NB4 (cell line): ENCODE data around the gene SYNDIG1.

Source experiments
- MAX ChIP-seq: IDR thresholded peaks from 2 replicates; pipeline ENCODE4 v1.6.1; 2011; ENCODE audit warnings: low read depth, low read length
- POLR2A ChIP-seq: IDR thresholded peaks from 2 replicates; pipeline ENCODE4 v1.6.1; 2011; ENCODE audit warnings: mild to moderate bottlenecking; ENCODE audit not compliant: insufficient read length; ENCODE audit errors: extremely low read depth
- TF ChIP-seq, protein P1 (sequence below): IDR thresholded peaks from one replicate; pipeline ENCODE4 v1.5.1; 2012; ENCODE audit warnings: low read depth, low read length

DNA sequence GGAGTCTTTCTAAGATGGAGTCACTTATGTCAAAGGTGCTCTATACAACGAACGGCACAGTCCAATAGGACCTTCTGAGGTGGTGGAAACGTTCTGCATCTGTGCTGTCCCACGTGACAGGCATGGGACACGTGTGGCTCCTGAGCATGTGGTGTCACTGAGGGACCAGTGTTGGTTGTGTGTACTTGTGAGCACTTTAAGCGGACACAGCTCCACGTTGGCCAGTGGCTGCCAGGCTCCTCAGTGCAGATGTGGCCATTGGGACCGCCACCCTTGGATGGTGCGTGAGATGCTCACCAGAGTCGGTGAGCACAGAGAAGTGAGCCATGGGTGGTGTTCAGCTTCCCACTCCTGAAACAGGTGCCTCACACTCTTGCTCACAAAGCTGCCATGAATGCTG, 110.0 kb downstream of the SYNDIG1 start:
- TF ChIP-seq MAX (no peak), POLR2A (no peak)
- TF ChIP-seq, protein P1, sequence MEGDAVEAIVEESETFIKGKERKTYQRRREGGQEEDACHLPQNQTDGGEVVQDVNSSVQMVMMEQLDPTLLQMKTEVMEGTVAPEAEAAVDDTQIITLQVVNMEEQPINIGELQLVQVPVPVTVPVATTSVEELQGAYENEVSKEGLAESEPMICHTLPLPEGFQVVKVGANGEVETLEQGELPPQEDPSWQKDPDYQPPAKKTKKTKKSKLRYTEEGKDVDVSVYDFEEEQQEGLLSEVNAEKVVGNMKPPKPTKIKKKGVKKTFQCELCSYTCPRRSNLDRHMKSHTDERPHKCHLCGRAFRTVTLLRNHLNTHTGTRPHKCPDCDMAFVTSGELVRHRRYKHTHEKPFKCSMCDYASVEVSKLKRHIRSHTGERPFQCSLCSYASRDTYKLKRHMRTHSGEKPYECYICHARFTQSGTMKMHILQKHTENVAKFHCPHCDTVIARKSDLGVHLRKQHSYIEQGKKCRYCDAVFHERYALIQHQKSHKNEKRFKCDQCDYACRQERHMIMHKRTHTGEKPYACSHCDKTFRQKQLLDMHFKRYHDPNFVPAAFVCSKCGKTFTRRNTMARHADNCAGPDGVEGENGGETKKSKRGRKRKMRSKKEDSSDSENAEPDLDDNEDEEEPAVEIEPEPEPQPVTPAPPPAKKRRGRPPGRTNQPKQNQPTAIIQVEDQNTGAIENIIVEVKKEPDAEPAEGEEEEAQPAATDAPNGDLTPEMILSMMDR = no peak
